ENCODE data around the gene LRRC7. TPM values are rescaled to one million over a fixed set of nuclear protein-coding genes. Genes with fewer than 3 reads are reported as not detected.

Gene LRRC7
- total and polyA plus RNA-seq, 2 of the 13 experiments (the other 11 are each of a cell fraction or from before 2014, with no cell fraction given): not detected

DNA sequence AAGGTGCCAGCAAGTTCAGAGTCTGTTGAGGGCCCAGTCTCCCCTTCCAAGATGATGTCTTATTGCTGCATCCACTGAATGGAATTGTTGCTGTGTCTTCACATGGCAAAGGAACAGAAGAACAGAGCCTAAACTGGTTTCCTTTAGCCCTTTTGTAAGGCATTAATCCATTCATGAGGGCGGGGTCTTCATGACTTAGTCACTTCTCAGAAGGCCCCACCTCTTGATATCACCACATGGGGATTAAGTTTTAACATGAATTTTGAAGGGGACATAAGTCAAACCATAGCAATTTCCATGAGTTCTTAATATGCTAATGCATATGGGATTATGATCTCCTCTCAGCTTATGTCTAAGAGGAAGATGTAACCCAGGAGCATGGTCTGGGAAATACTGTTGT lies 182.9 kb downstream of the LRRC7 start:
- no peak for ATAC-seq
- Histone ChIP-seq H3K27me3 (ENCODE audit: control insufficient read depth in 1 of 2, insufficient read depth in 2 of 2, low read length in 2 of 2) (no peaks in the 10 kb centered on the region), H3K79me2 (ENCODE audit: insufficient read depth, low read length) (no peaks in the 10 kb centered on the region), H3K9me3 (ENCODE audit: low read length) (no peaks in the 10 kb centered on the region), H3K9ac (ENCODE audit: insufficient read depth, low read depth, low read length) (no peak overlapping the region), H2AFZ (ENCODE audit: low read length) (no peak overlapping the region), H4K20me1 (ENCODE audit: insufficient read depth, low read length) (no peaks in the 10 kb centered on the region), H3K4me2 (ENCODE audit: low read depth, low read length) (no peak overlapping the region), H3K4me1 (ENCODE audit: insufficient read depth, low read length) (no peaks in the 10 kb centered on the region), H3K27ac (ENCODE audit: extremely low read length, insufficient read depth, low read length) (no peak overlapping the region), H3K36me3 (replicated peaks in 1 of 2; ENCODE audit: control insufficient read depth in 1 of 2, insufficient read depth in 2 of 2, low read length in 2 of 2) (no peaks in the 10 kb centered on the region), H3K4me3 (replicated peaks in 1 of 3; ENCODE audit: insufficient read depth in 1 of 3, low read depth in 2 of 3, low read length in 3 of 3) (no peak overlapping the region)
- TF ChIP-seq NFYC (CRISPR knock-in tag; IDR thresholded peaks at IDR 0.05) (no peak), FOXP1 (IDR thresholded peaks at IDR 0.05) (no peak), FOXP1 (CRISPR knock-in tag; IDR thresholded peaks at IDR 0.05) (no peak), ZBED4 (CRISPR knock-in tag; IDR thresholded peaks at IDR 0.05; ENCODE audit: borderline replicate concordance) (no peak), ZNF850 (CRISPR knock-in tag; conservative IDR thresholded peaks at IDR 0.05) (no peak), ELF4 (CRISPR knock-in tag; IDR thresholded peaks at IDR 0.05; ENCODE audit: borderline replicate concordance) (no peak), LBX2 (CRISPR knock-in tag; IDR thresholded peaks at IDR 0.05; ENCODE audit: borderline replicate concordance) (no peak), MXD1 (CRISPR knock-in tag; IDR thresholded peaks at IDR 0.05) (no peak), ZNF326 (CRISPR knock-in tag; IDR thresholded peaks at IDR 0.05; ENCODE audit: borderline replicate concordance) (no peak)
- TF ChIP-seq, protein P1, sequence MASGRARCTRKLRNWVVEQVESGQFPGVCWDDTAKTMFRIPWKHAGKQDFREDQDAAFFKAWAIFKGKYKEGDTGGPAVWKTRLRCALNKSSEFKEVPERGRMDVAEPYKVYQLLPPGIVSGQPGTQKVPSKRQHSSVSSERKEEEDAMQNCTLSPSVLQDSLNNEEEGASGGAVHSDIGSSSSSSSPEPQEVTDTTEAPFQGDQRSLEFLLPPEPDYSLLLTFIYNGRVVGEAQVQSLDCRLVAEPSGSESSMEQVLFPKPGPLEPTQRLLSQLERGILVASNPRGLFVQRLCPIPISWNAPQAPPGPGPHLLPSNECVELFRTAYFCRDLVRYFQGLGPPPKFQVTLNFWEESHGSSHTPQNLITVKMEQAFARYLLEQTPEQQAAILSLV (CRISPR knock-in tag; IDR thresholded peaks at IDR 0.05; ENCODE audit: borderline replicate concordance): no peak
- in situ Hi-C loops (cut with HindIII; ENCODE audit: extremely low pct_ligation_motif_present, low pct_unique_long_range_greater_than_20kb): no loop called here
- BruUV-seq (replicated peaks): no TSS peak
- 0% methylated on average over 1 of the region's 1 CpG for WGBS (ENCODE audit: low lambda C conversion rate)
- DNase-seq (ENCODE audit: low spot score): no peak
- FAIRE-seq: no peak
- intact Hi-C loops (cut with micrococcal nuclease; ENCODE audit: unreplicated experiment): no loop called here
- ChIA-PET POLR2A (no interaction called here), CTCF (ENCODE audit: low intra/inter-chr PET ratio, low total read pairs) (no interaction called here)

Data from HepG2 (cell line).